Stimulated activated CD8-positive, alpha-beta memory T cell treated with anti-CD3 and anti-CD28 coated beads, Interleukin-4, amount 100 ng/mL, for 48 hours (primary cell): ENCODE results near the gene KRTAP10-2.
A peak's percentile ranks its signal among the peaks of the same experiment; 100 is the strongest.
"Not testable (repeated sequence)": the region's sequence is repeated elsewhere in the genome, so short reads cannot be mapped to it uniquely, and the experiment has no call there.

Experiments
- DNase-seq: peaks from one replicate; pipeline ENCODE4 v3.0.0-alpha.2; 2020

Gene KRTAP10-2

GRCh38 chr21:44511938-44512275, 39.4 kb downstream of the KRTAP10-2 start:
- no peak for DNase-seq

GRCh38 chr21:44511219-44511937, 39.9 kb downstream of the KRTAP10-2 start:
- no peak for DNase-seq

DNA sequence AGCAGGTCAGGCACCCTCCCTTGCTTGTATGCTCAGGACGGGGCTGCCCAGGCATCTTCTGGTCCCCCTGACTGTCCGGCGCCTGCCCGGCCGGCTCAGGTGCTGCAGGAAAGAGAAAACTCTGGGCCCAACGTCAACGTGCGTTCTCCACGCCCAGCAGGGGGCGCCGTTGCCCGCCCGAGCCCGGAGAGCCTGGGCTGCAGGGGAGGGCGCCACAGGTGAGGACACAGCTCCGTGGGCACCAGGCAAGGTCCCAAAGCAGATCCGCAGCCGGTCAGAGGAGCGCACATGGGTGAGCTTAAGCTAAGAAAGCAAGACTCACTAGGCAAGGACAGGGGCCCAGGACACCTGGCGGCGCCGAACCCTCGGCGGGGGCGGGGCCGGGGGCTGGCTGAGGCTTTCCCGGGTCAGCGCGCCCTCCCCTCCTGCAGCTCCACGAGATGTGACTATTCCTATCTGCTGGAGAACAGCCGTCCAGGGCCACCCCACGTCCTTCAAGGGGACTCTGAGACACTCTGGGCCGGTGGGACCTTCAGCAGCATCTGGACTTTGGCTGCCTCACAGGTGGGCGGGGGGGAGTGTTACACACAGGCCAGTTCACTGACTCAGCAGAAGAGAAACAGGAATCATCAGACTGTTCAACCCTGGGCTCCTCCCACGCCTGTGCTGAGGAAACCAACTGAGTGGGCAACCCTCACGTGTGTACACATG, 40.6 kb downstream of the KRTAP10-2 start:
- peak; percentile 87 for DNase-seq

- DNase-seq = no peak
These were observed 41.2 kb downstream of the KRTAP10-2 start for GRCh38 chr21:44510109-44510507.

- DNase-seq = no peak
These were observed 41.8 kb downstream of the KRTAP10-2 start for GRCh38 chr21:44509539-44509938.

- DNase-seq = no peak
These were observed 42.4 kb downstream of the KRTAP10-2 start for GRCh38 chr21:44508711-44509445.

- no peak for DNase-seq
These were observed 42.9 kb downstream of the KRTAP10-2 start for GRCh38 chr21:44508426-44508710.

DNA sequence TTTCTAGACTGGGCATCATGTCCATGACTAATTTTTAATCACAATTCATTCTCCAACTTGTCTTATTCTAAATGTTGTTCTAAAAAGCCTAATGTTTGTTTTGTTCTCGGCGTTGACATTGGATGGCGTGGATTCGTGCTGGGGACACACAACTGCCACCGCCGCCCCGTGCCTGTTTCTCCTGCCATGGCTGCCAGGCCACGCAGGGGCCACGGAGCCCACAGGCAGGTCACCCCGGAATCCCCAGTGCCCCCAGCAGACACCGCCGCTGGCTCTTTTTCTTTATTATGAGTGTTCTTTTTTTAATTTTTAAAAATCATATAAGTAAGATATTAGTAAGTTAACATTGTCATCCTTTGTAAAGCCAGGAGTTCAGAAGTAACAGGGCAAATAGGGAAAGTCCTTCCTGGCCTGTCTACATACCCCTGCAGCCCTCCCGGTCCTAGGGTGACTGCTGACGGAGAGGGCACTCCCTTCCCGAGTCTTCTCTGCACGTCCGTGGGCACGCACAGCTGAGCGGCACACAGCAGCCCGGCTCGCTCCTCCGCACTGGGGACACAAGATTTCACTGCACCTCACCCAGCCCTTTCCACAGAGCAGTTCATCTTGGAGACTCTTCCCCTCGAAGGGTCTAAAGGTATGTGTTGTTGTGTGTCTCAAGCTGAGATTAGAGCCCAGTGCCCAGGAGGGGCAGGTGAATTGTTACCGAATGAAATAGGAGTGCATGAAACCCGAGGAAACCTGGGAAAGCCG, 43.5 kb downstream of the KRTAP10-2 start:
- DNase-seq = no peak

DNA sequence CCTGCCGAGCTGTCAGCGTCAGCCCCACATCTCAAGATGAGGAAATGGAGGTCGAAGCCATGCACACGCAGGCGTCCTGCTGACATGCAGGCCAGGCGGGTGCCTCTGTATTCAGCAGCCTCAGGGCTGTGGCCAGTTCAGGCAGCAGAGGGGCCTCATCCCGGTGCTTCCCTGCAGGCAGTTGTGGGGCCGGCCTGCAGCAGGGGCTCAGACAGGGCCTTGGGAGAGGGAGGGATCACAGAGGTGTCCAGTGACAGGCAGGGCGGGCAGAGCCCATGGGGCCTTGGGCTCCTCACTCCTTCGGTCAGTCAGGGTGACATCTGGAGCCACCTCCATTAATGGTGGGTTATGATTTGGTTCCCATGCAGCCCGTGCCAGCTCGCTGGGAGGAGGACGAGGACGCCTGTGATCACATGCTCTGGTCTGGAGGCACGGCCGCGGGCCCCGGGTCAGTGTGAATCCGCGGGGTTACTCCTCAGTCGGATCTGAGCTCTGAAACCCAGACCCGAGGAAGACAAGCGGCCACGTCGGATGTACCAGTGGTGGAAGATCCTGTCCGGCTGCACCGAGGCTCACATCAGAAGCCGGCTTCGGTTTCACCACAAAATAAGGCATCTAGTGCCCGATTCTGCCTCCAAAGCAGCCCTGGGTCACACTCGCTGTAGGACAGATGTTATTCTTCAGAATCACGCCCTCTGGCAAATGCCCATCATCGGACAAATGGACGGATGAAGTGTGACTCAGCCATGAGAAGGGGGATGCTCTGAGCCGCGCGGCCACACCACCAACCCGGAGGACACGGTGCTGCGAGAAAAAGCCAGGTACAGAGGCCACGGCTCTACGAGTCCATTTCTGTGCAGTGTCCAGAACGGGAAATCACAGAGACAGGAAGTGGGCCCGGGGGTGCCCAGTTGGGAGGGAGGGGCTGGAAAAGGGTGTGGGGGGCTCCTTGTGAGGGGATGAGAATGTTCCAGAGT, 44.7 kb downstream of the KRTAP10-2 start:
- no peak for DNase-seq

DNA sequence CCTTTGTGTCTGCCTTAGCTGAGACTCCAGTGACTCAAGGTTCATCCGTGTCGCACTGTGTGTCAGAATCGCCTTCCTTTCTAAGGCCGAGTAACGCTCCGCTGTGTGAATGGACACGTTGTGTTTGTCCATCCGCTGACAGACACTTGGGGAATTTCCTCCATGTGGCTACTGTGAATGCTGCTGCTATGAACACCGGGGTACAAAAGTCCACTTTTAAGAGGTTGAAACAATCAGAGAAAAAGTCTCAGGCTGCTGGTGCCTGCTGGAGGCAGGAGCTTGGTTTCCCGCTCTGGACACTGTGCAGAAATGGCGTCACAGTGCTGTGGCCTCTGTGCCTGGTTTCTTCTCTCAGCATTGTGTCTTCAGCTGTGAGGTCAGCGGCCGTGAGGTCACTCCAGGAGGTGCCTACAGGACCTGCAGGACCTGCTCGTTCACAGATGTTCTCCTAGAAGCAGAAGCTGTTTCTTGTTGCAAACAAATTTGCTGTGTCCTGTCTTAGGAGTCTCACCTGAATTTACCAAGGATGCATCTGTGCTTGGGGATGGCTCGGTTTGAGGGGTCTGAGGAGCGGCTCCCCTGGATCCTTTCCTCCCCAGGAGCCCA, 45.5 kb downstream of the KRTAP10-2 start:
- no peak for DNase-seq

GRCh38 chr21:44503901-44504399, 47.4 kb downstream of the KRTAP10-2 start:
- DNase-seq = no peak

GRCh38 chr21:44503006-44503889, 48.1 kb downstream of the KRTAP10-2 start:
- not testable (repeated sequence) for DNase-seq

DNA sequence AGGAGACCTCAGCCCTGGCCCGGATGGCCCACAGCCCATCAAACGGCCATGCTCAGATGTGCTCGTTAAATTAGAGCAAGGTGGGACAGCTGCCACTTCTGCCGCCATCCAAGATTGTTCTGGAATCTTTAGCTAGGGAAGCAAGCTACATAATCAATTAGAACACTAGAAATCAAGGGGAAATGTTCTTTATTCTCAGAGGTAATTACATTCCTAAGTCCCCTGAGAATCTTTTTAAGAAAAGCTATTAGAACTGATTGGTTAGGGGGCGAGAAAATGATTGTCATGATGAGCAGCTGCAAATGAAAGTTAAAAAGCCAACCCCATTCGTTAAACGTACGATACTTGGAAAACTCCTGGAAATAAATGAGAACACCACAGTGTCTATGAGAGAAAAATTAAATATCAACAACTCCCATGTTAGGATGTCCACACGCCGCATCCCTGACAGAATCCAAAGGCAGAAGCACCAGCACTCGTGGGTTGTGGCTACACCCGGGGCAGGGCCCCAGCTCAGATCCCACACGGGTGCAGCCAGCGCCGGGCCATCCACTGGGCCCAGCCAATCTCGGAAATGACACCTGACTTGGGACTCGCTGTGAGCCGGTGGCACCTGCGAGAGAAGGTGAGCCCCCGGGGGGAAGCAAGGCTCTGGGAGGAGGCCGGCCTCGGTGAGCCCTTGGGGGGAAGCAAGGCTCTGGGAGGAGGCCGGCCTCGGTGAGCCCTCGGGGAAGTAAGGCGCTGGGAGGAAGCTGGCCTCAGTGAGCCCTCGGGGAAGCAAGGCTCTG, 48.9 kb downstream of the KRTAP10-2 start:
- no peak for DNase-seq
